Peyer's patch (tissue), 4 donors: ENCODE data around the gene FAT1.

Source experiments
- CTCF ChIP-seq, 6 experiments: fragments of 450-650 bp in 4 of 6; fragments of 200-600 bp in 2 of 6; sonication (generic) in 1 of 6; IDR thresholded peaks; one replicate each; pipeline ENCODE4 v1.5.1; 2017 to 2019; ENCODE audit warnings: antibody characterized with exemption in 6 of 6, mild to moderate bottlenecking in 3 of 6, moderate library complexity in 1 of 6
- POLR2A ChIP-seq, 2 donors: fragments of 450-650 bp; IDR thresholded peaks; one replicate each; pipeline ENCODE4 v1.5.1; 2017; ENCODE audit warnings: antibody characterized with exemption in 2 of 2, mild to moderate bottlenecking in 2 of 2, moderate library complexity in 2 of 2

- TF ChIP-seq POLR2A (IDR thresholded peaks at IDR 0.05) = no peak
- TF ChIP-seq CTCF (IDR thresholded peaks at IDR 0.05) = no peak
Observed at GRCh38 chr4:186754976-186755375, 31.3 kb upstream of the FAT1 start.
